Activated CD4-positive, alpha-beta T cell treated with anti-CD3 and anti-CD28 coated beads, Interleukin-2, Interleukin-4, amounts not matched to agents 100 ng/mL and 50 ng/mL, durations not matched to agents 16 hours and 8 hours (primary cell): ENCODE results near the gene OSBPL3.

ENCODE experiments used
- DNase-seq: peaks from one replicate; pipeline ENCODE4 v3.0.0-alpha.2; 2020; ENCODE audit warnings: low spot score

OSBPL3 gene

GRCh38 chr7:24794751-24795406, 185.1 kb downstream of the OSBPL3 start:
- peak; percentile 40 for DNase-seq

- DNase-seq: no peak
These were observed 185.9 kb downstream of the OSBPL3 start for GRCh38 chr7:24793982-24794648.

- no peak for DNase-seq
These were observed 190.9 kb downstream of the OSBPL3 start for GRCh38 chr7:24788961-24789576.

- no peak for DNase-seq
These were observed 191.9 kb downstream of the OSBPL3 start for GRCh38 chr7:24788075-24788474.

GRCh38 chr7:24786941-24787340, 193.0 kb downstream of the OSBPL3 start:
- peak; percentile 32 for DNase-seq

GRCh38 chr7:24786306-24786705, 193.7 kb downstream of the OSBPL3 start:
- DNase-seq: no peak

- no peak for DNase-seq
These were observed 195.7 kb downstream of the OSBPL3 start for GRCh38 chr7:24784277-24784676.

GRCh38 chr7:24783698-24784097, 196.3 kb downstream of the OSBPL3 start:
- DNase-seq: no peak

- no peak for DNase-seq
These were observed 198.9 kb downstream of the OSBPL3 start for GRCh38 chr7:24781106-24781505.

- no peak for DNase-seq
These were observed 200.7 kb downstream of the OSBPL3 start for GRCh38 chr7:24779283-24779655.

- no peak for DNase-seq
These were observed 201.3 kb downstream of the OSBPL3 start for GRCh38 chr7:24778543-24779282.

- no peak for DNase-seq
These were observed 202.2 kb downstream of the OSBPL3 start for GRCh38 chr7:24777806-24778205.

- DNase-seq: no peak
These were observed 206.3 kb downstream of the OSBPL3 start for GRCh38 chr7:24773646-24774045.

GRCh38 chr7:24769851-24770250, 210.1 kb downstream of the OSBPL3 start:
- no peak for DNase-seq

- DNase-seq: no peak
These were observed 210.8 kb downstream of the OSBPL3 start for GRCh38 chr7:24769014-24769830.

- no peak for DNase-seq
These were observed 212.0 kb downstream of the OSBPL3 start for GRCh38 chr7:24767878-24768569.

- no peak for DNase-seq
These were observed 214.8 kb downstream of the OSBPL3 start for GRCh38 chr7:24764972-24765744.

- DNase-seq: no peak
These were observed 216.0 kb downstream of the OSBPL3 start for GRCh38 chr7:24764011-24764410.

- no peak for DNase-seq
These were observed 216.6 kb downstream of the OSBPL3 start for GRCh38 chr7:24763303-24763901.

- DNase-seq: no peak
These were observed 217.2 kb downstream of the OSBPL3 start for GRCh38 chr7:24762771-24763170.
